NCI-H2196 treated with DMSO at 0.1 percent for 48 hours (cell line): ENCODE data around the gene CD34.

ENCODE experiments used
- DNase-seq: peaks from one replicate; lab custom pipeline; 2025; ENCODE audit not compliant: unreplicated experiment; lab: John Stamatoyannopoulos, UW

CD34 gene

GRCh38 chr1:207901041-207901653 lies 9.8 kb downstream of the CD34 start:
- no peak for DNase-seq

DNA sequence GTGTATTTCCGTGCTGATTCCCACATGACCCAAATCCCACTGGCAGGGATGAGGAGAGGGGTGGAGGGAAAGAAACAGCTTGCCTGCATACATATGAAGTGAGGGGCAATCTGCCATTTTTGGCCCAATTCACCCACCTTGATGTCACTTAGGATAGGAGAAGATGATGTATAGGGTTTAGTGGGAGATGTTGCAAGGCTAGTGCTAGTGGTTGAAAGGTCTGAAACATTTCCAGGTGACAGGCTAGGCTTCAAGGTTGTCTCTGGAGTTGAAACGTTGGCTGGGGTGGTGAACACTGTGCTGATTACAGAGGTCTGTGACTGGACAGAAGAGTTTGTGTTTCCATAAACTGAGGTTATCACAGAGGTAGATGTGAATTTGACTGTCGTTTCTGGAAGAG lies 12.1 kb downstream of the CD34 start:
- no peak for DNase-seq

DNA sequence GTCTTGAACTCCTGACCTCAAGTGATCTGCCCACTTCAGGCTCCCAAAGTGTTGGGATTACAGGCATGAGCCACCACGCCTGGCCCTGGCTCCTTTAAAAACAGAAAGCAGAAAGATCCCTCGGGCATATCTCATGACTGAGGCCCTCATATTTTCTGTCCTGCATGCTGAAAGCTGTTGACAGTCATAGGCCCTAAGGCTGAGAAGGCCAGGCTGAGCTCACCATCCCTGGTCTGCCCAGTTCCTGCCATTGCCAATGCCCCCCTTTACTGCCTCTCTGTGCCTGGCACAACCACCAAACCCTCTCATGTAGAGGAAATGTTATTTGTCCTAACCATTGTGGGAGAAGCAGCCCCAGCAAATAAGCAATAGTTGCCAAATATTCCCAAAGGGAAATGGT lies 12.7 kb downstream of the CD34 start:
- DNase-seq, result no peak

DNA sequence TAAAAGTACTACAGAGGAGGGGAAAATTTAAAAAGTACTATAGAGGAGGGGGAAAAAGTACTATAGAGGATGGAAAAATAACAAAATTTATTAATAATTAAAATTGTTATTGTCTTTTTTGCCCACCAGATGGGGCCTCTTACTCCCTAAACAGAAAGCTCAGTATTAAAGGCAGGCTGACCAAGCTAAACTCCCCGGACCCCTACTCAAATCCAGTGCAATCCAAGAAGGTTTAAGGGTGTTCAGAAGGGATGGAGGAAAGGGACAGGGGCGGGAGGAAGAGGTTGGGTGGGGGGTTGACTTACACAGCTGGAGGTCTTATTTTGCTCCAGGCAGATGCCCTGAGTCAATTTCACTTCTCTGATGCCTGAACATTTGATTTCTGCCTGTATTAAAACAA lies 13.7 kb downstream of the CD34 start:
- DNase-seq, result no peak

GRCh38 chr1:207896547-207896946 lies 14.4 kb downstream of the CD34 start:
- no peak for DNase-seq

DNA sequence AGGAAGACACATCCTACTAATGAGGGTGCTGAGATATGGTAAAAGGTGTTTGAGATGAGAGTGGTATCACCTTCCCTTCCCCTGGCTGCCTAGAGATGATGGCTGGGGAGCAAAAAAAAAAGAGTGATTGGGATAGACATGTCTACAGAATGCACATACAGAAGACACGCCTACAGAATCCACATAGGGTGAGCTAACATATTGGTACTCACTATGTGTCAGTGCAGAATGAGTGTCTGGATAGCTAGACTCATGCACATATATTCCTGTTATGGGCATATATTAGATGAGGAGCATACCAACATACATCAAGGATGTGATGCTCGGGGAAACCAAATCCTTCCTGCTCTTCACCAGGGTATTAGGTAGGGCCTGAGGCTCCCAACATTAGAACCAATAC lies 16.2 kb downstream of the CD34 start:
- no peak for DNase-seq

DNA sequence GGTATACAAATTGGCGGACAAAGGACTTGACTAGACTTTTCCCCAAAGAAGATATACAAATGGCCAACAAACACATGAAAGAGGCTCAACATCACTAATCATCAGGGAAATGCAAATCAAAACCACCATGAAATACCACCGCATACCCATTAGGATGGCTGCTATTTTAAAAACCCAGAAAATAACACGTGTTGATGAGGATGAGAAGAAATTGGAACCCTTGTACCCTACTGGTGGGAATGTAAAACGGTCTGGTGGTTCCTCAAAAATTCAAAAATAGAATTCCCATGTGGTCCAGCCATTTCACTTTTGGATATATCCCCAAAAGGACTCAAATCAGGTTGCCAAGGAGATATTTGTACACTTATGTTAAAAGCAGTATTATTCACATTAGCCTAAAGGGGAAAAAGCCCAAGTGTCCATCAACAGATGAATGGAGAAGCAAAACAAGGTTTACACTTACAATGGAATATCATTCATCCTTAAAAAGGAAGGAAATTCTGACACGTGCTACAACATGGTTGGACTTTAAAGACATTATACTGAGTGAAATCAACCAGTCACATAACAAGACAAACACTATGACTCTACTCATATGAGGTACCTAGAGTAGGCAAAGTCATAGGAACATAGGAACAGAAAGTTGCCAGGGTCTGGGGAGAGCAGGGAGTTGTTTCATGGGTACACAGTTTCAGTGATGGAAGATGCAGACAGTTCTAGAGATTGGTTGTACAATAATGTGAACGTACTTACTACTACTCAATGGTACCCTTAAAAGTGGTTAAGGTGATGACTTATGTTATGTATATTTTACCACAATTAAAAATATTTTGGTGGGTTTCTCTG lies 17.0 kb downstream of the CD34 start:
- no peak for DNase-seq

DNA sequence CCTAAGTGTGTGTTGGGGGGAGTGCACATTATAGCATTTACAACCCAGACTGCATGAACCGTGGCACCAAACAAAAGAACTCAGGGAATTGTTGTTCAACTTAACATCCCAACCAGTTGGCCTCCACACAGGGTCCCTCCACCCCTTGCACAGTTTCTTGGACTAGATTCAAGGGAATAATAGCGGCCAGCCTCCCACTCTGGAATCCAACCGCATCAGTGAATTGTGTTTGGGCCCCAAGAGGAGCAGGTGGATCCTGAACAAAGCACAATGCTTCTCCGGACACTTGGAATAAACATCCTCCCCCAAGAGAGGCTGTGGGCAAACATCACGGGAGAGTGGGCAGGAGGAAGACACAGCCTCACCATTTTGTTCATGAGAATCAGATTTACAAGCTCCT lies 18.2 kb downstream of the CD34 start:
- no peak for DNase-seq

DNA sequence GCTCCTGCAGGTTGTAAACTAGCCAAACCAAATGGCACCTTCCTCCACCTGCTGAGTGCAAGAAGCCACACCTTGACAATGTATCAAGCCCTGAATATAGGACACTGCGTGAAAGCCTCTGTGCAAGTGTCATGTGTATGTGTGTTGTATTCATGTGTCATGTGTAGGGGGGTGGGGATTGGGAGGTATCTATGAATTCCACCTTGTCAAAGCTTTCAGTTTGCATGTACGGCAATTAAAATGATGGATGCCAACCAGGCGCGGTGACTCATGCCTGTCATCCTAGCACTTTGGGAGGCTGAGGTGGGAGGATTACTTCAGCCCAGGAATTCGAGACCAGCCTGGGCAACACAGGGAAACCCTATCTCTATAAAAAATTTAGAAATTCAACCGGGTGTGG lies 19.8 kb downstream of the CD34 start:
- no peak for DNase-seq

DNA sequence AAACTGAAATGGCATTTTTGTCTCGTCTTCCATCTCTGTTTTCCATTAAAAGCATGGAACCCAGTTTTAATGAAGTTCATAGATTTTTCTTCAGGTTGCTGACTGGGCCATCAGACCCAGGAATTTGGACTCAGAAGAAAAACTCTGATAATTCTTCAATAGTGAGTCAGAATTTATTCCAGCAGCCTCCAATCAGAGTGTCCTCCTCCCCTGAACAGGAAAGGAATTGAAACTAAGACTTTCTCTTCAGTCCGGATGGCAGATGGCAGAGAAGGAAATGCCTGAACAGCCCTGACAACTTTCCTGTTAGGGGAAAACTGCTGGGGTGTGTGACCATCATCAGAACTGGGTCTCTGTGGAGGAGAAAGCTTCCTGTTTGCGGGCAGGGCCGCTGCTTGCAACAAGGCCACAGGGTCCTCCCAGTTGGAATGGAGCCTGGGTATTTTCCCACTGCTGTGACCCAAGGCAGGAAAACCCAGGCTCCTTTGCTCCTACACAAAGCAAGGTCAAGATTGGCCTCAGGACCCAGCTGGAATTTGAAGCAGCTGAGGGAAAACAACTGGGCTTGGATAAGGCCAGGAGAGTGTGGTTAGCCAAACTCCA lies 20.7 kb downstream of the CD34 start:
- no peak for DNase-seq

DNA sequence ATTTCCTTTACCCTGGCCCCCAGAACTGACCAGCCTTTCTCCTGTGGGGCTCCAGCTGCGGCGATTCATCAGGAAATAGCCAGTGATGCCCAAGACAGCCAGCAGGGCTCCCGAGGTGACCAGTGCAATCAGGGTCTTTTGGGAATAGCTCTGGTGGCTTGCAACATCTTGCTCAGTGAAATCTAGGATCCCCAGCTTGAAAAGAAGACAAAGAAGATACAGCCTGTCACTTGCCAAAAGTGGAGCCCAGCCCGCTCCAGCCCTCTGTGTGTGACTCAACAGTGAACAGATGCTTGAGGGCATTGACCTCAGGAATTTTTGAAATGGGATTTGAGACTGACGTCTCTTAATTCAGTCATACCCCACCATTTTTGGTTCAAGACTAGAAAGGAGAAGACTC lies 22.3 kb downstream of the CD34 start:
- no peak for DNase-seq

- DNase-seq, result no peak
These were observed 23.3 kb downstream of the CD34 start for GRCh38 chr1:207887542-207888201.

GRCh38 chr1:207886227-207886626 lies 24.7 kb downstream of the CD34 start:
- no peak for DNase-seq

DNA sequence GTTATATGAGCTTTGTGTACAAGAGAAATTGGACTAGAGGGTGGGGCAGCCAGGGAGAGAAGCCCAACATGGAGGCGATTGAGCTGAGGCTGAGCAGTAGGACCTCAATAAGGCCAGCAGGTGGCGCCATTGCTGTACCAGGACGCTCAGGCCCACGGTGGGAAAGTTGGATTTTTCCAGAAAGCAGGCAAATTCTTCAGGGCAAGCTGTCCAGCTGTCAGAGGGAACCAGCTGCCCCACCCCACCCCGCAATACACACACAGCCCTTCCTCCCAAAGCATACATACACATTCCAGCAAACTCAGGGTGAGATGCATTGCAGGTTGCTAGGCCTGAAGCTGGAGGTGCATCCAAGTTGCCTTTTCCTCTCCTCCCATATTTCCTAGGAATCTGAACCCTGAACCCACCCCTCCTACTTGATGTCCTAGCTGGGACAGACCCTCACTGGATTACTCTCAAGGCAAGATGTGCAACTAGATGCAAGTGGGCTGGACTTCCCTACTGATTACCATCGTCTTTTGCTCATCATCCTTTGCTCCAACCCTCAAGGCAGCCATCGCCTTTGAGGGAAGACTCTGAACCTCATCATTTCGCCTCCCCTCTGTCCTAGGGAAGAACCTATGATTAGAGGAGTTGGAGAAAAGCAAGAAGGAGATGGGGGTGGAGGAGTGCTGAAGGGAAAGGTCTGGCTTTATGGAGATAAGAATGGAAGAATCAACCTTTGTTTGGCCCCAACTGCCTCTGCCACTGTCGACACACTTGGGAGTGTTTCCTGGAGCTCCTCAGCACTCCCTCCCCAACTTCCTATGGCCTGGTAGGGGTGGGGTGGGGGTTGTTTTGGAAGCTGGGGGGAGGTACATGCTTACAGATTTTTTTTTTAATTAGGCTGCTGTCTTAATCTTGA lies 25.5 kb downstream of the CD34 start:
- DNase-seq, result peak; percentile 78

- DNase-seq, result no peak
These were observed 26.5 kb downstream of the CD34 start for GRCh38 chr1:207884266-207885029.

GRCh38 chr1:207883660-207884250 lies 27.2 kb downstream of the CD34 start:
- DNase-seq, result no peak

- DNase-seq, result no peak
These were observed 27.7 kb downstream of the CD34 start for GRCh38 chr1:207883104-207883651.

GRCh38 chr1:207882692-207883091 lies 28.2 kb downstream of the CD34 start:
- DNase-seq, result no peak

- DNase-seq, result no peak
These were observed 32.0 kb downstream of the CD34 start for GRCh38 chr1:207878939-207879338.
